Activated naive CD8-positive, alpha-beta T cell treated with anti-CD3 and anti-CD28 coated beads, Interleukin-2, amount 50 U/mL, for 24 hours (primary cell): ENCODE data around the gene NEDD4.
"Not testable (repeated sequence)": the region's sequence is repeated elsewhere in the genome, so short reads cannot be mapped to it uniquely, and the experiment has no call there.

Experiments used
- ATAC-seq: fragments of 150-1000 bp; cut with Tn5 transposase; one replicate; pipeline ENCODE4 v1.10.0; 2021
- DNase-seq: peaks from one replicate; pipeline ENCODE4 v3.0.0; 2021
- H3K27ac Mint-ChIP-seq: one replicate; pipeline ENCODE4 v1.8.0; 2021; ENCODE audit warnings: mild to moderate bottlenecking, mixed read lengths
- H3K27me3 Mint-ChIP-seq: one replicate; pipeline ENCODE4 v1.8.0; 2021; ENCODE audit warnings: mixed read lengths
- H3K36me3 Mint-ChIP-seq: one replicate; pipeline ENCODE4 v1.8.0; 2021; ENCODE audit warnings: low read depth, mixed read lengths
- H3K4me1 Mint-ChIP-seq: one replicate; pipeline ENCODE4 v1.8.0; 2021; ENCODE audit warnings: mixed read lengths
- H3K4me3 Mint-ChIP-seq: one replicate; pipeline ENCODE4 v1.8.0; 2021; ENCODE audit warnings: mild to moderate bottlenecking, moderate library complexity, mixed read lengths
- H3K9me3 Mint-ChIP-seq: one replicate; pipeline ENCODE4 v1.8.0; 2021; ENCODE audit warnings: mixed read lengths

The NEDD4 gene

DNA sequence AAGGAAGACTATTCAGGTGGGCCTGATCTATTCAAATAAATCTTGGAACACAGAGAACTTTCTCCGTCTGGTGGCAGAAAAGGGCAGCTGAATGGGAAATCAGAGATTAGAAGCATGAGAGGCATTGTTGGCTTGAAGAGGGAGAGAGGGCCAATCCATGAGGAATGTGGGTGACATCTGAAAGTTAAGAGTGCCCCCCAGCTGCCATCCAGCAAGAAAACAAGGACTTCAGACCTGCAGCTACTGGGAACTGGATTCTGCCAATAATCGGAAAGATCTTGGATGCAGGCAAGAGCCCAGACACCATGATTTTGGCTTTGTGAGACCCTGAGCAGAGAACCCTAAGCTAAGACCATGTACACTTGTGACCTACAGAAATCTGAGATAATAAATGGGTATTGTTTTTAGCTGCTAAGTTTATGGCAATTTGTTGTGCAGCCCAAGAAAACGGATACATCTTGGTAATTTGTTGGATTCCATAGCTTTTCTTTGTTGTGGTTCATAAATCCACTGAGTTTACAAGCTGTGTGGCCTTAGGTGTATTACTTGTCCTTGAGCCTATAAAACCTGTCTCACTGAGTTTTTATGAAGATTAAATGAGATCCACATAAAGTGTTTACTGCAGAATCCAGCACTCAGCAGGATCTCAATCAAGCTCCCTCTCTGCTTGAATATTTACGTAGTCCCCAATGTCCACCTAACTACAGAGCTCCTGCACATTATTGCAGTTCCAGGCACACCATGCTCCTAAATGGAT is 168.4 kb downstream of the NEDD4 start:
- H3K27ac Mint-ChIP-seq, result no peak overlapping the region
- H3K36me3 Mint-ChIP-seq, result no peaks in the 10 kb centered on the region
- H3K9me3 Mint-ChIP-seq, result no peaks in the 10 kb centered on the region
- no peak for ATAC-seq
- DNase-seq, result no peak
- no peaks in the 10 kb centered on the region for H3K27me3 Mint-ChIP-seq
- peaks cover 10% of the 10 kb centered on the region for H3K4me1 Mint-ChIP-seq
- H3K4me3 Mint-ChIP-seq, result no peak overlapping the region

GRCh38 chr15:55823699-55824340 is 169.6 kb downstream of the NEDD4 start:
- Mint-ChIP-seq H3K4me3 (no peak overlapping the region), H3K36me3 (no peaks in the 10 kb centered on the region), H3K27ac (no peak overlapping the region), H3K4me1 (peaks cover 2% of the 10 kb centered on the region), H3K27me3 (no peaks in the 10 kb centered on the region), H3K9me3 (no peaks in the 10 kb centered on the region)
- ATAC-seq, result no peak
- DNase-seq, result no peak

DNA sequence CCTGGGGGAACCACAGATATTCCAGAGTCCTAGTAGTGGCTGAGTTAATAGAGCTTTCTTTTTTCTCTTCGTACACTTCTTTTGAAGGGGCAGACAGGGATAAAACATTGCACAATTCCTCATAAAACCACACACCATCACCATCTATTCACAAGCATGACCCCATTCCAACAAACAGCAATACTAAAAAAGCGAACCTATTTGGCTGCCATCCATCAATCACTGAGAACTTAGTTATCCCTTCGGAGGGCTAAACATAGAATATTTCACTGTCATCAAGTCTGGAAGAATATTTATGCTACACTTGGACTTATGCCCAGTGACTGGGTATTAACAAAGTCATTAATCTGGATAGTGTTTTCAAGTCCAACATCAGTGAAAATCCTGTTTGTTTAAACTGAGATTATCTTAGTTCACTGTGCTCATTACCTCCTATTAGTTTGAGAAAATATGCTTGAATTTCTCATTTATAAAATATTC is 170.2 kb downstream of the NEDD4 start:
- no peak for ATAC-seq
- H3K27me3 Mint-ChIP-seq, result no peaks in the 10 kb centered on the region
- no peaks in the 10 kb centered on the region for H3K36me3 Mint-ChIP-seq
- no peaks in the 10 kb centered on the region for H3K9me3 Mint-ChIP-seq
- no peak overlapping the region for H3K4me3 Mint-ChIP-seq
- no peak overlapping the region for H3K27ac Mint-ChIP-seq
- DNase-seq, result no peak
- H3K4me1 Mint-ChIP-seq, result no peaks in the 10 kb centered on the region

GRCh38 chr15:55821740-55822139 is 171.7 kb downstream of the NEDD4 start:
- H3K27me3 Mint-ChIP-seq, DNase-seq, H3K36me3 Mint-ChIP-seq, ATAC-seq, H3K27ac Mint-ChIP-seq, H3K4me3 Mint-ChIP-seq, H3K4me1 Mint-ChIP-seq, H3K9me3 Mint-ChIP-seq: not testable (repeated sequence)

- H3K27ac Mint-ChIP-seq, result no peak overlapping the region
- H3K9me3 Mint-ChIP-seq, result no peaks in the 10 kb centered on the region
- no peaks in the 10 kb centered on the region for H3K36me3 Mint-ChIP-seq
- H3K27me3 Mint-ChIP-seq, result no peaks in the 10 kb centered on the region
- ATAC-seq (no peak), DNase-seq (no peak)
- no peak overlapping the region for H3K4me3 Mint-ChIP-seq
- no peaks in the 10 kb centered on the region for H3K4me1 Mint-ChIP-seq
These were observed 173.4 kb downstream of the NEDD4 start for GRCh38 chr15:55820043-55820442.

DNA sequence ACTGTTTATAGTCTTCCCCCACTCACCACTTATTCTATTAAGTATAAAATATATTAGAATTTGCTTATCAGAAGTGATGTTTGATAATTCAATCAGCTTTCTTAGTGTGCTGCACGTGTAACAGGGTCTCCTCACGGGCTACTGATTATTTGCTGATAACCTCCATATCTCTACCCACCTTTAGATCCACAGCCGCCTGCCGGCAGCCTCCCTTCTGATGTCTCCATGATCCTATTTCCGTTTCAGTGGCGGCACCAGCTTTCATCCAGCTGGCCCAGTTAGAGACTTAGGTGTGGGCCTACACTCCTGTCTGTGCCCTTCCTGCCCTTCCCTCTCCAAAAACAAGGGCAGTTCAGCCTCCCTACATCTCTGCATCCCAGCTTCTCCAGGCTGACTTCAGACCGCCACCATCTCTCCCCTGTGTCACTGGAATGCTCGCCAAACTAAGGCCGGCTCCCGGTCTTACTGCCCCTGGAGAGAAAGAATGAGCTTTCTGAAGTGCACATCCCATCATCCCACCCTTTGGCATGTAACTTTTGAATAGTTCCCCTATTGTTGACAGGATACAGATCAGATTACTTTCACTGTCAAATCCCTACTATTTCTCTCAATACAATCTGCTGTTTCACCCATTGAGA is 173.9 kb downstream of the NEDD4 start:
- no peaks in the 10 kb centered on the region for H3K9me3 Mint-ChIP-seq
- ATAC-seq, result no peak
- no peak for DNase-seq
- H3K4me3 Mint-ChIP-seq, result no peak overlapping the region
- no peak overlapping the region for H3K27ac Mint-ChIP-seq
- H3K4me1 Mint-ChIP-seq, result no peaks in the 10 kb centered on the region
- H3K27me3 Mint-ChIP-seq, result no peaks in the 10 kb centered on the region
- H3K36me3 Mint-ChIP-seq, result no peaks in the 10 kb centered on the region

DNA sequence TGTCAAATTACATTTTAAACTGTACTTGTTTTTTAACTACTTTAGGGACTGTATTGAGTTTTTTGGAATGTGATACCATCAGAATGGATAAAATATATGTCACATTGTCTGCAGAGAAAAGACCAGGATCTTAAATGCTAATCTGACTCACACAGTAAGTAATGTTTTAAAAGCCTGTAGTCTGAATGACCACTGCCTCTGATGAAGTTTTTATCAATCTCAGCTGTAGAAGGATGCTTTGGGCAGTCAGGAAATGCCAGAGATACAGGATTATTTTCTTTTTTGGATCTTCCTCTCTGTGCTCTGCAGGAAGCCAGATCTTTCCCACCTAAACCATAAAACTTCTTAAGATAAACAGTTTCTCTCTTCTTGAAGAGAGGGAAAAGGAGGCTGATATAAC is 177.4 kb downstream of the NEDD4 start:
- DNase-seq (no peak), ATAC-seq (no peak)
- Mint-ChIP-seq H3K27me3 (no peaks in the 10 kb centered on the region), H3K4me3 (no peak overlapping the region), H3K27ac (no peak overlapping the region), H3K4me1 (no peaks in the 10 kb centered on the region), H3K9me3 (no peaks in the 10 kb centered on the region), H3K36me3 (no peaks in the 10 kb centered on the region)

GRCh38 chr15:55802600-55803376 is 190.6 kb downstream of the NEDD4 start:
- Mint-ChIP-seq H3K27me3 (peaks cover 22% of the 10 kb centered on the region), H3K4me3 (no peak overlapping the region), H3K4me1 (no peaks in the 10 kb centered on the region), H3K36me3 (no peaks in the 10 kb centered on the region), H3K27ac (no peak overlapping the region), H3K9me3 (no peaks in the 10 kb centered on the region)
- DNase-seq (no peak), ATAC-seq (no peak)

DNA sequence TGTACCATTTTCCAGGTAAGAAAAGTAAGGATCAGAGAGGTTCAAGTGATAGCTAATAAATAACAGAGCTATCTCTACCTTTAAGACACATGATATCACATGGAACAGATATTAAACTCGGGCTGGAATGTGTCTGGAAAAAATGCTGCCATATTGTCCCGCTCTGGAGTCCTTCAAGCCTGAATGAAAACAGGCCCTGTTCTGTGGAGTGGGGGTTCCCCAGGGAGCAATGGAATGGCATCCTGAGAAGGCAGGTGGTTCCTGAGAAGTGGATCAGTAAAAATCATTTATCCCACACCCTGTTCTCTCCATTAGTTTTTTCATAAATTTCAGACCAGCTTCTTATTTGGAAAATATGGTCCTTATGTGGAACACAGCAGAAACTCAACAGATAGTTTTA is 193.2 kb downstream of the NEDD4 start:
- no peak overlapping the region for H3K27ac Mint-ChIP-seq

DNA sequence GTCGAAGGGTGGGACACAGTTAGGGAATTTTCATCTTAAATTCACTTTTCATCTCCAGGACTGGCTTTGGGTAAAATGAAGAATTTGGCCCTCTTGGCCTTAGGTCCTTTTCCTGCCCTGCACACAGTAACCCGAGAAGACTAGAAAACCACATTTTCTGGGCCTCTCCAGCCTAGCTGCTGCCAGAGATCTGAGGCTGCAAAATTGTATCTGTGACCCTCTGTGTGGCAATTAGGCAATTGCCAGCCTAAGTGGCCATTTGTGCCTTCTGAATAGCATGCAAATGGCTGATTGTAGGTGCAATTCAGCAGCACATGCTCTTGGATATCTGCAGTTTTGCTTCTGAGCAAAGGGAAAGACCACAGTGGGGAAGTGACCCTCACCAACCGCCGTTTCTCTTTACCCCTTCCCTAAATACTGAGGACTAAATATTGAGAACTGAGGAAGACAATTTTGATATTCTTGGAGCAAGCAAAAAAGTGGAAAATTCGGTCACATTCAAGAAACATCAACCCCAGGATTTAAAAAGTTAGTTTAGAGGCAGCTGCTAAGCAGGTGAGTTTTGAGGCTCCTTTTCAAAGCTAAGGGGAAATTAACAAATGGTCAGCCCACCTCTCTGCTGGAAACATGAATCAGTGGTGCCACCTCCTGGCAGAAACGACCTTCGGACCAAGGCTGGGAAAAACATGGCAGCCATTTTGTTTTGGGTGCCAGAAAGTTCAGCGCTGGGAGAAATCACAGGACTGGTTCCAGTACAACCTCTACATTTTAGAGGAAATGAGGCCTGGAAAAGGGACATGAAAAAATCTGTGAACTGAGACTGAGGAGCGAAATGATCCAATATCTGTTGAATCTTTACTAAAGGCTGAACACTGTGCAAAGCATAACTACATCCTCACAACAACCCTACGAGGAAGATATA is 193.9 kb downstream of the NEDD4 start:
- Mint-ChIP-seq H3K9me3 (no peaks in the 10 kb centered on the region), H3K27ac (no peak overlapping the region), H3K4me1 (no peaks in the 10 kb centered on the region), H3K36me3 (no peaks in the 10 kb centered on the region), H3K4me3 (no peak overlapping the region), H3K27me3 (peaks cover 15% of the 10 kb centered on the region)
- DNase-seq, result peak; percentile 40
- no peak for ATAC-seq

More for the DNA sequence above, 193.2 kb downstream of the NEDD4 start:
- Mint-ChIP-seq H3K4me1 (no peaks in the 10 kb centered on the region), H3K4me3 (no peak overlapping the region), H3K9me3 (no peaks in the 10 kb centered on the region), H3K27me3 (peaks cover 21% of the 10 kb centered on the region), H3K36me3 (no peaks in the 10 kb centered on the region)
- DNase-seq, result no peak
- ATAC-seq, result no peak

DNA sequence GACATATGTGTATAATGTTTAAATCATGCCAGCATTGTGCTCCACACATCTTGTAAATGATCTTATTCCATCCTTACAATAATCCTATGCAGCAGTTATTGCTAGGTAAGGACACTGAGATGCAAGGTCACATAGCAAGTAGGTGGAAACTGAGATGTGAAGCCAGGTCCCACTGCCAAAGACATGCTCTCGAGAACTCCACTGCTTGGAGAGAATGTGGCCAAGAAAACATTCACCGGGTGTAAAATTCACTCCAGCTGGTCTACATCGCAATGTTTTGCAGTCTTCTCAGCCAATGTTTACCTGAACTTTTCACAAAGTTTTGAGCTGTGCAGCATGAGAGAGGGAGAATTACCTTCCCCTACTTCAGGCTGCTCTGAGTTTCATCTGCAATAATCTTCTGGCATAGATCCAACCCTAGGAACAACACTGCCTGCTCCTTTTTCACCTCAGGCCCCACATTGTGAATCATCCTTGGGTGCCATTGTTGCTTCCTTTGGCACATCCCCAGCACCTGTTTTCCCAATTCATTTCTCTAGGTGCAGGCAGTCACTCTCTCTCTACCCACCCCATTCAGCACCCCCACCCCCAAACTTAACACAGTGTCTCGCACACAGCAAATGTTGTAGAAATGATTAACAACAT is 197.0 kb downstream of the NEDD4 start:
- Mint-ChIP-seq H3K9me3 (peaks cover 6% of the 10 kb centered on the region), H3K36me3 (no peaks in the 10 kb centered on the region), H3K4me3 (no peak overlapping the region), H3K4me1 (no peaks in the 10 kb centered on the region), H3K27ac (no peak overlapping the region), H3K27me3 (peaks cover 12% of the 10 kb centered on the region)
- DNase-seq (no peak), ATAC-seq (no peak)

DNA sequence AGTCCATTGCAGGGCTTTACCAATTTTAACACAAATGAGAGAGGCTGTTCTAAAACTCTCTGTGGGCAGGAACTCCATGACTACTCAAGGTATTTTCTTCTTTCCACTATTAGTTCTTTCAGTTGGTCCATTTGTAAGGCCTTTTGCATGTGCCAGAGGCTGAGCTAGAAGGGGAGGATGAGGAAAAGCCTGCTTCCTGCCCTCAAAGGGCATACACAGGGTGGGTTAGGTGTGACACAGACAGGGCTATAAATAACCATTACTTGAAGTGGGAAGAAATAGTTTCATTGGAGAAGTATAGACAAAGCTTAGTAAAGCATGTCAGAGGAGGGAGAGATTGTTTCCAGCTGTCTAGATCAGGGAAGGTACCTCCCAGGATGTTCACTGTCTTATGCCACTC is 198.4 kb downstream of the NEDD4 start:
- Mint-ChIP-seq H3K4me3 (no peak overlapping the region), H3K27ac (no peak overlapping the region), H3K4me1 (no peaks in the 10 kb centered on the region), H3K36me3 (no peaks in the 10 kb centered on the region), H3K9me3 (peaks cover 6% of the 10 kb centered on the region), H3K27me3 (peaks cover 10% of the 10 kb centered on the region)
- no peak for DNase-seq
- ATAC-seq, result no peak

DNA sequence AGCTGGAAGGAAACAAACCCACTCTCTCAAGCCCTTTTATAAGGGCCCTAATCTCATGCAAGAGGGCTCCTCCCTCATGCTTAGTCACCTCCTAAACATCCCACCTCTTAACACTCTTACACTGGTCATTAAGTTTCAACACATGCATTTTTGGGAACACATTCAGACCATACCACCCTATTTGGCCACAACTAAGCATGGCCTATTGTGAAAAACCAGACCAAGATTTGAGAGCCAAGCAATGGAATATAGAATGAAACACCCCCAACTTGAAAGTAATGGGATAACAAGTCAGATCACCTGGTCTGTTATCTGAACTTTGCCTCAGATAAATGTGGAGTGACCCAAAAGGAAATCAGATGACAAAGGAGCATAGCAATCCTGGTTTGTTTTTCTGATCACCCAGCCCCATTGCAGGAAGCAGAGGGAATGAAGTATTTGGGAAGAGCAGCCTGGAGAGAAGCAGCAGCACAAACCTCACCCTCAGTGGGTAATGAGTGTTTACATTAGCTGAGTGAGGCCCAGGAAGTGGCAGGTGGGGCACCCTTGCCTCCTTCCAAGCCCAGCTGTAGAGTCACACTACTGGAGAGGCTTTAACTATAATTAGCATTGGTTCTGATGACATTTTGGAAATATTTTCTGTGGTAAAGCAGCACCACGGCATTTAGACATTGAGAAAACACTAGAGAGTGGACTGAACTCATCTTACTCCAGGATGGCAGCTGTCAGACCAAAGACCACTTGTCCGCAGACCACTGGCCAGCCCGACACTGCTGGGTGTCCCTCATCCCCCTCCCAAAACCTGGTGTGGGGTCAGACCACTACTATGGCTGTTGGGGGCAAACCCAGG is 201.6 kb downstream of the NEDD4 start:
- H3K4me1 Mint-ChIP-seq, result no peaks in the 10 kb centered on the region
- DNase-seq, result no peak
- no peaks in the 10 kb centered on the region for H3K36me3 Mint-ChIP-seq
- no peak overlapping the region for H3K27ac Mint-ChIP-seq
- no peak overlapping the region for H3K4me3 Mint-ChIP-seq
- peaks cover 6% of the 10 kb centered on the region for H3K9me3 Mint-ChIP-seq
- peaks cover under 1% of the 10 kb centered on the region for H3K27me3 Mint-ChIP-seq
- ATAC-seq, result no peak
